ENCODE results near the gene ETNK2. TPM values are rescaled to one million over a fixed set of nuclear protein-coding genes. Genes with fewer than 3 reads are reported as not detected.

Gene ETNK2
- total RNA-seq, 2 donors from 2014 or later, result 5.6 to 17.5 TPM

DNA sequence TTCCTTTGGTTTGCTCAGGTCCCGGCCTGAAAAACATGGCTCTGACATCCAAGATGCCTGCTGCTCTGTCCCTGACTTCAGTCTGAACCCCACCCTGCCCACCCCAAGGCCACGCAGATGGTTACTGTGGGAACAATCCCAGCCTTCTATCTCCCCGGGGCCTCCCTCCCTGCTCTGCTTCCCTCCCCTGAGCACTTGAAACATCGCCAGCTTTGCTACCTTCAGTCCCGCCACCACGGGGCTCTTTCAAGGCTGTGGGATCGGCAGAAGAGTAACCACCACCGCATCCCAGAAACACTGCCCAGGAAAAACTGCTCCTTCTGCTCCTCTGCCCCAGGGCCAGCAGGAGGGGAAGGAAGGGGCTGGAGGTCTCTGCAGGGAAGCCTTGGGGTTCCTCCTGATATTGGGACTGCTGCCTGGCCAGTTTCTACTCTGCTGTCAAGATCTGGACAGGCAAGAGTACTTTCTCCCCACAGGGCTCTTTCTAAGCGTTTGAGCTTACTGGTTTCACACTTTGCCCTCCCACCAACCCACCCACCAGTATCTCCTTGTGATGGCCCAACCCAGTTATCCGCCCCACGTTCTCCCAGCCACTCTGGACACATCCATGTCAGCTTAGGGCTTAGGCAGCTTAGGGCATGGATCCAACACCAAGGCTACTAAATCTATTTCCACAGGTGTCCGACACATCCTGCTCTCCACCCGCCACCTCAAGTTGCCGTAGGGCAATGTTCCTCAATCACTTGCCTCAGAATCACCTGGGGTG, 8.4 kb downstream of the ETNK2 start:
- H3K36me3 ChIP-seq, result peaks cover 10% of the 10 kb centered on the region
- H3K4me3 ChIP-seq, result no peak overlapping the region
- TF ChIP-seq, protein P1, sequence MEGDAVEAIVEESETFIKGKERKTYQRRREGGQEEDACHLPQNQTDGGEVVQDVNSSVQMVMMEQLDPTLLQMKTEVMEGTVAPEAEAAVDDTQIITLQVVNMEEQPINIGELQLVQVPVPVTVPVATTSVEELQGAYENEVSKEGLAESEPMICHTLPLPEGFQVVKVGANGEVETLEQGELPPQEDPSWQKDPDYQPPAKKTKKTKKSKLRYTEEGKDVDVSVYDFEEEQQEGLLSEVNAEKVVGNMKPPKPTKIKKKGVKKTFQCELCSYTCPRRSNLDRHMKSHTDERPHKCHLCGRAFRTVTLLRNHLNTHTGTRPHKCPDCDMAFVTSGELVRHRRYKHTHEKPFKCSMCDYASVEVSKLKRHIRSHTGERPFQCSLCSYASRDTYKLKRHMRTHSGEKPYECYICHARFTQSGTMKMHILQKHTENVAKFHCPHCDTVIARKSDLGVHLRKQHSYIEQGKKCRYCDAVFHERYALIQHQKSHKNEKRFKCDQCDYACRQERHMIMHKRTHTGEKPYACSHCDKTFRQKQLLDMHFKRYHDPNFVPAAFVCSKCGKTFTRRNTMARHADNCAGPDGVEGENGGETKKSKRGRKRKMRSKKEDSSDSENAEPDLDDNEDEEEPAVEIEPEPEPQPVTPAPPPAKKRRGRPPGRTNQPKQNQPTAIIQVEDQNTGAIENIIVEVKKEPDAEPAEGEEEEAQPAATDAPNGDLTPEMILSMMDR (IDR thresholded peaks at IDR 0.05), result no peak
- no peak for DNase-seq (ENCODE audit: low spot score)
- no peaks in the 10 kb centered on the region for H3K4me1 ChIP-seq
- H3K27me3 ChIP-seq, result no peaks in the 10 kb centered on the region
- no peaks in the 10 kb centered on the region for H3K9me3 ChIP-seq
- no peak overlapping the region for H3K27ac ChIP-seq

DNA sequence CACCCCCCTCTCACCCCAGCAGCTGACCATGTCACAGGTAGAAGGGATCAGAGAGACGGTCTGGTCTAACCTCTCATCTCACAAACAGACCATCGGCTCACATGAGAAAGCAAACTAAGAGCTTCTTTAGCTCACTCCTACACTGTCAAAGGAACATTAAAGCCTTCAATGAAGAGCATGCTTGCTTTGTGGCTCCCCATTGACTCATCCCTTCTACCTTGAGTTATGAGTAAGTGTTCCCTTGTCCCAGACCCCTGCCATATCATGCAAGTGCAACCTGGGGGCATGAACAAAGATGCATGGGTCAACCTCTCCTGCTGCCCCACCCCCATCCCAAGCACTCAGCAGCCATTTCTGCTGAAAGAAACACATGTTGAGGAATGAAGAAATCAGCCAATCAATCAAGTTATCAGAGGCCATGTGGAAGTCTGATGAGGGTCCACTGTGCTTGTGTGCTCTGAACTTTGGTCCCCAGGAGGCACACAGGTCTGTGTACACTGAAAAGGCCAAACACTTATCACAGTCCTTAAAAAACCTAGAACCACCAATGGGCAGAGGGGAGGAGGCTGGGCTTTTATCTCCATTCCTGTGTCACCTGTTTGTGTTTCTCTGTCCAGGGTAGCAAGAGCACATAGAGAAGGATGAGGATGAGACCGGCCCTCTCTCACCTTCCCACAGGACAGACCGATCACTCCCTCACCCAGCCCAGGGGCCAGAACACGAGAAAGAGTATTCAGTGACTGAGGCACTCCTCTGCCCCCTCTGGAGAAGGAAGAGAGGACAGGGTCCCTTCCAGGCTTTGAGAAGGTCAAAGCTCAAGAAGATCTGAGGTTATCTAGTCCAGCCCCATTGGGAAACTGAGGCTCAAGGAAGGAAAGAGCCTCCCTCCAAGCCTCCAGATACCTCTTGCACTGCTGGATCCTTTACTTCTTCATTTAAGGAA, 9.5 kb downstream of the ETNK2 start:
- H3K27ac ChIP-seq, result no peak overlapping the region
- H3K4me3 ChIP-seq, result no peak overlapping the region
- no peak for DNase-seq (ENCODE audit: low spot score)
- TF ChIP-seq, protein P1 (IDR thresholded peaks at IDR 0.05), result no peak
- peaks cover 11% of the 10 kb centered on the region for H3K36me3 ChIP-seq
- H3K27me3 ChIP-seq, result no peaks in the 10 kb centered on the region
- no peaks in the 10 kb centered on the region for H3K9me3 ChIP-seq
- H3K4me1 ChIP-seq, result no peaks in the 10 kb centered on the region

DNA sequence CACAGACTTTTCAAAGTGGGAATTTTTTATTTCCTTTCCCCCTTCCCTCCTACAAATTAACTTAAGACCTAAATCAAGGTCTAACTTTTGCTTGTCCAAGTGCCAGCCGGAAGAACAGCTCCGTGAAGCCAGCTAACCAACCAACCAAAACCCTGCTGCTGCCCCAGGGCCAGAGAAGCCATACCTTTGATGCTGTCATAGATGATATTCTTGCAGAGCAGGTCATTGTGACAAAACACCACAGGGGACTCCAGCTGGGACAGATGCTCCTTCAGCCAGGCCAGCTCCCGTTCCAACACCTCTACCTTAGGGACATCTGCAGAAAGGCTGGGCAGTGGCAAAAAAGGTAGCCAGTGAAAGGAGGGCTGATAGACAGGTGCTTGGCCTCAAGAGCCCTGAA, 10.7 kb downstream of the ETNK2 start:
- H3K9me3 ChIP-seq, result no peaks in the 10 kb centered on the region
- DNase-seq (ENCODE audit: low spot score), result no peak
- H3K4me1 ChIP-seq, result no peaks in the 10 kb centered on the region
- TF ChIP-seq, protein P1 (IDR thresholded peaks at IDR 0.05), result no peak
- H3K4me3 ChIP-seq, result no peak overlapping the region
- no peak overlapping the region for H3K27ac ChIP-seq
- H3K27me3 ChIP-seq, result no peaks in the 10 kb centered on the region
- peaks cover 11% of the 10 kb centered on the region for H3K36me3 ChIP-seq

DNA sequence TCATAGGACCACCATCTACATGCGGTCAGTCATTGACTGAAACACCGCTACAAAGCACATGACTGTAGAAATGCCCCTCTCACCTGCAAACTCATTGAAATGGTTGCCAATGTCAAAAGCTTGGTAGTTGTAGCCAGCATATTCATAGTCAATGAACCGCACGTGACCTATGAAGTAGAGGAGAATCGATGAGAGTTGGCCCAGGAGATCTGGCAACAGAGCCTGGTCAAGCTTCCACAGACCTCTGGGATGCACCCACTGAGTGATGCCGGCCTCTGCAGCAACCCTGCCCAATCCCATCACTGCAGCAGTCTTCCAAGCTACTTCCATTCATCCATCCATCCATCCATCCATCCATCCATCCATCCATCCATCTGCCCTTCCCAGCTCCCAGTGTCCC, 11.9 kb downstream of the ETNK2 start:
- no peak for DNase-seq (ENCODE audit: low spot score)
- no peaks in the 10 kb centered on the region for H3K4me1 ChIP-seq

DNA sequence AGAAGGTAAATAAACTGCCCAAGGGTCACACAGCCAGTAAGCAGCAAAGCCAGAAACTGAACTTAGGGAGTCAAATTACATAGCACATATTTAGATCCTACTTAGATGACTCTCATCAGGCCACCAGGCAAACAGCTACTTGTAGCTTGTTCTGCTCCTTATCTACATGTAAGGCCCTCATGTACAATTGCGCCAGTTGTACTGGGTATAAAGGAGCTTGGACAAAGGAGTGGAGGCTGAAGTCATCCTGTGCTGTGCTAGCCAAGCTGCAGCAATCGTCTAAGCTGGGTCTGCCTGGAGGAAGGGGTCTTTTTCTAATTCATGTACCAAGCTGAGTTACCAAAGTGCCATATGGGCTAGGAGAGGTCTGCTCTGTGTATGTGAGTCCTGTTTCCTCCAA, 12.8 kb downstream of the ETNK2 start:
- H3K36me3 ChIP-seq, result peaks cover 11% of the 10 kb centered on the region
- H3K4me3 ChIP-seq, result no peak overlapping the region
- H3K4me1 ChIP-seq, result no peaks in the 10 kb centered on the region
- no peaks in the 10 kb centered on the region for H3K9me3 ChIP-seq
- H3K27ac ChIP-seq, result no peak overlapping the region
- TF ChIP-seq, protein P1 (IDR thresholded peaks at IDR 0.05), result no peak
- no peaks in the 10 kb centered on the region for H3K27me3 ChIP-seq
- no peak for DNase-seq (ENCODE audit: low spot score)

More for the DNA sequence above, 11.9 kb downstream of the ETNK2 start:
- Histone ChIP-seq H3K27me3 (no peaks in the 10 kb centered on the region), H3K27ac (no peak overlapping the region), H3K36me3 (peaks cover 11% of the 10 kb centered on the region), H3K4me3 (no peak overlapping the region), H3K9me3 (no peaks in the 10 kb centered on the region)
- TF ChIP-seq, protein P1 (IDR thresholded peaks at IDR 0.05), result no peak
